SK-N-SH treated with all-trans-retinoic acid at 6 μM for 48 hours (cell line): Measurements from ENCODE around the gene C1QTNF5.

Experiments used
- ATAC-seq: fragments of 200-7000 bp; cut with Tn5 transposase; 3 replicates; pipeline ENCODE4 v1.9.1; 2020; ENCODE audit warnings: mild to moderate bottlenecking, moderate library complexity
- ARNTL ChIP-seq: fragments of 450-650 bp; formaldehyde crosslinking; IDR thresholded peaks from 2 replicates; pipeline ENCODE4 v1.5.0; 2020; ENCODE audit warnings: low read depth, mild to moderate bottlenecking, moderate library complexity, borderline replicate concordance
- BACH2 ChIP-seq: fragments of 250-450 bp; sonication (Bioruptor Pico); IDR thresholded peaks from 2 replicates; pipeline ENCODE4 v1.9.0; 2021; ENCODE audit warnings: mild to moderate bottlenecking, borderline replicate concordance
- CREB5 ChIP-seq: fragments of 250-450 bp; sonication (Bioruptor Pico); IDR thresholded peaks from 2 replicates; pipeline ENCODE4 v1.5.1; 2020; ENCODE audit warnings: low read depth, mild to moderate bottlenecking, moderate library complexity
- CSDC2 ChIP-seq: fragments of 250-450 bp; sonication (Bioruptor Pico); IDR thresholded peaks from 2 replicates; pipeline ENCODE4 v1.5.0; 2020; ENCODE audit warnings: mild to moderate bottlenecking, moderate library complexity
- CSRNP3 ChIP-seq: fragments of 250-450 bp; sonication (Bioruptor Pico); IDR thresholded peaks from 2 replicates; pipeline ENCODE4 v1.5.1; 2021; ENCODE audit warnings: mild to moderate bottlenecking, moderate library complexity
- ESRRG ChIP-seq: fragments of 250-450 bp; sonication (Bioruptor Pico); IDR thresholded peaks from 2 replicates; pipeline ENCODE4 v1.6.1; 2021; ENCODE audit warnings: mild to moderate bottlenecking
- GLIS3 ChIP-seq: fragments of 250-450 bp; sonication (Bioruptor Pico); IDR thresholded peaks from 2 replicates; pipeline ENCODE4 v1.5.0; 2020; ENCODE audit warnings: mild to moderate bottlenecking, moderate library complexity
- ISL1 ChIP-seq: fragments of 250-450 bp; sonication (Bioruptor Pico); IDR thresholded peaks from 2 replicates; pipeline ENCODE4 v2.1.2; 2022; ENCODE audit warnings: mild to moderate bottlenecking, moderate library complexity
- OSR1 ChIP-seq: fragments of 250-450 bp; sonication (Bioruptor Pico); IDR thresholded peaks from 2 replicates; pipeline ENCODE4 v1.8.0; 2022; ENCODE audit warnings: moderate library complexity, mild to moderate bottlenecking, inconsistent platforms
- POU6F1 ChIP-seq: fragments of 250-450 bp; sonication (Bioruptor Pico); IDR thresholded peaks from 2 replicates; pipeline ENCODE4 v1.8.0; 2021; ENCODE audit warnings: low read depth, mild to moderate bottlenecking, moderate library complexity, borderline replicate concordance
- RARB ChIP-seq: fragments of 250-450 bp; sonication (Bioruptor Pico); IDR thresholded peaks from 2 replicates; pipeline ENCODE4 v1.8.0; 2021; ENCODE audit warnings: mild to moderate bottlenecking, moderate library complexity
- TCF4 ChIP-seq: fragments of 250-450 bp; sonication (Bioruptor Pico); IDR thresholded peaks from 2 replicates; pipeline ENCODE4 v1.8.0; 2021; ENCODE audit warnings: mild to moderate bottlenecking, moderate library complexity, borderline replicate concordance
- TOX ChIP-seq: fragments of 250-450 bp; sonication (Bioruptor Pico); IDR thresholded peaks from 2 replicates; pipeline ENCODE4 v1.8.0; 2021; ENCODE audit warnings: mild to moderate bottlenecking, moderate library complexity, borderline replicate concordance
- TSHZ2 ChIP-seq: fragments of 250-450 bp; sonication (Bioruptor Pico); IDR thresholded peaks from 2 replicates; pipeline ENCODE4 v1.5.0; 2020; ENCODE audit warnings: mild to moderate bottlenecking, moderate library complexity
- ZC3H10 ChIP-seq: fragments of 250-450 bp; sonication (Bioruptor Pico); IDR thresholded peaks from 2 replicates; pipeline ENCODE4 v1.5.1; 2021; ENCODE audit warnings: mild to moderate bottlenecking, moderate library complexity
- ZFP3 ChIP-seq: fragments of 250-450 bp; sonication (Bioruptor Pico); IDR thresholded peaks from 2 replicates; pipeline ENCODE4 v1.5.0; 2020; ENCODE audit warnings: mild to moderate bottlenecking, moderate library complexity
- ZFP30 ChIP-seq: fragments of 450-650 bp; formaldehyde crosslinking; IDR thresholded peaks from 2 replicates; pipeline ENCODE4 v1.5.0; 2022; ENCODE audit warnings: mild to moderate bottlenecking, moderate library complexity

The C1QTNF5 gene

GRCh38 chr11:119356349-119357031 is 15.8 kb upstream of the C1QTNF5 start:
- ATAC-seq = peak; percentile 80

GRCh38 chr11:119355091-119355843 is 14.6 kb upstream of the C1QTNF5 start:
- no peak for TF ChIP-seq ESRRG (CRISPR knock-in tag)
- no peak for TF ChIP-seq ARNTL
- TF ChIP-seq, all 23 proteins: peak for 0
- no peak for ATAC-seq

More at GRCh38 chr11:119356349-119357031, 15.8 kb upstream of the C1QTNF5 start:
- TF ChIP-seq CREB5 (CRISPR knock-in tag) (no peak), ZFP3 (CRISPR knock-in tag) (0 out of 2 replicates have a peak, but pooled peaks have one; percentile 40)
- TF ChIP-seq, all 23 proteins: peak for 1

GRCh38 chr11:119352857-119353260 is 12.2 kb upstream of the C1QTNF5 start:
- TF ChIP-seq TCF4 (CRISPR knock-in tag) (no peak), RARB (no peak), CSRNP3 (CRISPR knock-in tag) (no peak), OSR1 (CRISPR knock-in tag) (no peak), TOX (no peak), TSHZ2 (no peak), CREB5 (CRISPR knock-in tag) (no peak), GLIS3 (CRISPR knock-in tag) (no peak), BACH2 (CRISPR knock-in tag) (no peak), POU6F1 (CRISPR knock-in tag) (no peak)
- ATAC-seq = no peak; the same call in 1 of the 3 replicates

- ATAC-seq = no peak
- TF ChIP-seq ISL1 (no peak), CSDC2 (CRISPR knock-in tag) (no peak), BACH2 (CRISPR knock-in tag) (no peak), ZC3H10 (CRISPR knock-in tag) (no peak), ZFP30 (no peak), TCF4 (CRISPR knock-in tag) (no peak)
Observed at GRCh38 chr11:119351232-119351631, 10.5 kb upstream of the C1QTNF5 start.
